ENCODE measurements around the gene CYSTM1.

DNA sequence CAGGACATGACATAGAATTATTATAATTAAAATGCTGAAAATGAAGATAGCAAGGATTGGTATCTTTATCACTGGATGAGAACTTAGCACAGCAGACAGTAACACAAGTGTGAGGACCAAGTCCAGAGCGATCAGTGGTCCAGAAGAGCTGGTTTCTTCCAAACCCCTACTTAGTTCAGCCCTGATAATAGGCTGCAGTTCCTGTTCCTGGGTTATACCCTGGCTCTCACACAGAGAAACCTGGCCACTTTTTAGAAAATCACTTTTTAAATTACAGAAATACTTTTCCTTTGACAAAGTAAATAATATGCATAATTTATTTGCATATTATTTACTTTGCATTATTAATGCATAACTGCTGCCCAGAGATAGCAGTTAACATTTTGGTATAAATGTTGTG lies 40.3 kb downstream of the CYSTM1 start:
- TF ChIP-seq, protein P1, sequence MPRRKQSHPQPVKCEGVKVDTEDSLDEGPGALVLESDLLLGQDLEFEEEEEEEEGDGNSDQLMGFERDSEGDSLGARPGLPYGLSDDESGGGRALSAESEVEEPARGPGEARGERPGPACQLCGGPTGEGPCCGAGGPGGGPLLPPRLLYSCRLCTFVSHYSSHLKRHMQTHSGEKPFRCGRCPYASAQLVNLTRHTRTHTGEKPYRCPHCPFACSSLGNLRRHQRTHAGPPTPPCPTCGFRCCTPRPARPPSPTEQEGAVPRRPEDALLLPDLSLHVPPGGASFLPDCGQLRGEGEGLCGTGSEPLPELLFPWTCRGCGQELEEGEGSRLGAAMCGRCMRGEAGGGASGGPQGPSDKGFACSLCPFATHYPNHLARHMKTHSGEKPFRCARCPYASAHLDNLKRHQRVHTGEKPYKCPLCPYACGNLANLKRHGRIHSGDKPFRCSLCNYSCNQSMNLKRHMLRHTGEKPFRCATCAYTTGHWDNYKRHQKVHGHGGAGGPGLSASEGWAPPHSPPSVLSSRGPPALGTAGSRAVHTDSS (tag by site-specific recombination; IDR thresholded peaks at IDR 0.05), result no peak
- TF ChIP-seq ZNF274 (IDR thresholded peaks at IDR 0.05; ENCODE audit: low read length), result no peak
- no peak for TF ChIP-seq ZNF274 (tag by site-specific recombination; IDR thresholded peaks at IDR 0.05; ENCODE audit: borderline replicate concordance)
- no peak for TF ChIP-seq MZF1 (tag by site-specific recombination; IDR thresholded peaks at IDR 0.05; ENCODE audit: borderline replicate concordance)
- TF ChIP-seq ZNF292 (tag by site-specific recombination; IDR thresholded peaks at IDR 0.05; ENCODE audit: borderline replicate concordance, low read depth), result no peak
- TF ChIP-seq, protein P2, sequence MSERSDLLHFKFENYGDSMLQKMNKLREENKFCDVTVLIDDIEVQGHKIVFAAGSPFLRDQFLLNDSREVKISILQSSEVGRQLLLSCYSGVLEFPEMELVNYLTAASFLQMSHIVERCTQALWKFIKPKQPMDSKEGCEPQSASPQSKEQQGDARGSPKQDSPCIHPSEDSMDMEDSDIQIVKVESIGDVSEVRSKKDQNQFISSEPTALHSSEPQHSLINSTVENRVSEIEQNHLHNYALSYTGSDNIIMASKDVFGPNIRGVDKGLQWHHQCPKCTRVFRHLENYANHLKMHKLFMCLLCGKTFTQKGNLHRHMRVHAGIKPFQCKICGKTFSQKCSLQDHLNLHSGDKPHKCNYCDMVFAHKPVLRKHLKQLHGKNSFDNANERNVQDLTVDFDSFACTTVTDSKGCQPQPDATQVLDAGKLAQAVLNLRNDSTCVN (tag by site-specific recombination; optimal IDR thresholded peaks at IDR 0.05), result no peak
- TF ChIP-seq ZIC2 (tag by site-specific recombination; IDR thresholded peaks at IDR 0.05), result no peak
- TF ChIP-seq, protein P3, sequence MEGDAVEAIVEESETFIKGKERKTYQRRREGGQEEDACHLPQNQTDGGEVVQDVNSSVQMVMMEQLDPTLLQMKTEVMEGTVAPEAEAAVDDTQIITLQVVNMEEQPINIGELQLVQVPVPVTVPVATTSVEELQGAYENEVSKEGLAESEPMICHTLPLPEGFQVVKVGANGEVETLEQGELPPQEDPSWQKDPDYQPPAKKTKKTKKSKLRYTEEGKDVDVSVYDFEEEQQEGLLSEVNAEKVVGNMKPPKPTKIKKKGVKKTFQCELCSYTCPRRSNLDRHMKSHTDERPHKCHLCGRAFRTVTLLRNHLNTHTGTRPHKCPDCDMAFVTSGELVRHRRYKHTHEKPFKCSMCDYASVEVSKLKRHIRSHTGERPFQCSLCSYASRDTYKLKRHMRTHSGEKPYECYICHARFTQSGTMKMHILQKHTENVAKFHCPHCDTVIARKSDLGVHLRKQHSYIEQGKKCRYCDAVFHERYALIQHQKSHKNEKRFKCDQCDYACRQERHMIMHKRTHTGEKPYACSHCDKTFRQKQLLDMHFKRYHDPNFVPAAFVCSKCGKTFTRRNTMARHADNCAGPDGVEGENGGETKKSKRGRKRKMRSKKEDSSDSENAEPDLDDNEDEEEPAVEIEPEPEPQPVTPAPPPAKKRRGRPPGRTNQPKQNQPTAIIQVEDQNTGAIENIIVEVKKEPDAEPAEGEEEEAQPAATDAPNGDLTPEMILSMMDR (tag by site-specific recombination; IDR thresholded peaks at IDR 0.05), result no peak
- TF ChIP-seq, protein P4, sequence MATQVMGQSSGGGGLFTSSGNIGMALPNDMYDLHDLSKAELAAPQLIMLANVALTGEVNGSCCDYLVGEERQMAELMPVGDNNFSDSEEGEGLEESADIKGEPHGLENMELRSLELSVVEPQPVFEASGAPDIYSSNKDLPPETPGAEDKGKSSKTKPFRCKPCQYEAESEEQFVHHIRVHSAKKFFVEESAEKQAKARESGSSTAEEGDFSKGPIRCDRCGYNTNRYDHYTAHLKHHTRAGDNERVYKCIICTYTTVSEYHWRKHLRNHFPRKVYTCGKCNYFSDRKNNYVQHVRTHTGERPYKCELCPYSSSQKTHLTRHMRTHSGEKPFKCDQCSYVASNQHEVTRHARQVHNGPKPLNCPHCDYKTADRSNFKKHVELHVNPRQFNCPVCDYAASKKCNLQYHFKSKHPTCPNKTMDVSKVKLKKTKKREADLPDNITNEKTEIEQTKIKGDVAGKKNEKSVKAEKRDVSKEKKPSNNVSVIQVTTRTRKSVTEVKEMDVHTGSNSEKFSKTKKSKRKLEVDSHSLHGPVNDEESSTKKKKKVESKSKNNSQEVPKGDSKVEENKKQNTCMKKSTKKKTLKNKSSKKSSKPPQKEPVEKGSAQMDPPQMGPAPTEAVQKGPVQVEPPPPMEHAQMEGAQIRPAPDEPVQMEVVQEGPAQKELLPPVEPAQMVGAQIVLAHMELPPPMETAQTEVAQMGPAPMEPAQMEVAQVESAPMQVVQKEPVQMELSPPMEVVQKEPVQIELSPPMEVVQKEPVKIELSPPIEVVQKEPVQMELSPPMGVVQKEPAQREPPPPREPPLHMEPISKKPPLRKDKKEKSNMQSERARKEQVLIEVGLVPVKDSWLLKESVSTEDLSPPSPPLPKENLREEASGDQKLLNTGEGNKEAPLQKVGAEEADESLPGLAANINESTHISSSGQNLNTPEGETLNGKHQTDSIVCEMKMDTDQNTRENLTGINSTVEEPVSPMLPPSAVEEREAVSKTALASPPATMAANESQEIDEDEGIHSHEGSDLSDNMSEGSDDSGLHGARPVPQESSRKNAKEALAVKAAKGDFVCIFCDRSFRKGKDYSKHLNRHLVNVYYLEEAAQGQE (tag by site-specific recombination; IDR thresholded peaks at IDR 0.05), result no peak
- TF ChIP-seq ZNF610 (tag by site-specific recombination; IDR thresholded peaks at IDR 0.05; ENCODE audit: borderline replicate concordance), result no peak
- no peak for TF ChIP-seq GLI2 (tag by site-specific recombination; IDR thresholded peaks at IDR 0.05; ENCODE audit: borderline replicate concordance, low read depth)
- TF ChIP-seq ZBTB21 (tag by site-specific recombination; IDR thresholded peaks at IDR 0.05), result no peak
- TF ChIP-seq ZBTB17 (tag by site-specific recombination; IDR thresholded peaks at IDR 0.05), result no peak
- TF ChIP-seq ZNF239 (tag by site-specific recombination; IDR thresholded peaks at IDR 0.05), result no peak
